Stimulated activated CD8-positive, alpha-beta memory T cell treated with anti-CD3 and anti-CD28 coated beads, Interleukin-7, amount 100 ng/mL, for 4 hours (primary cell): ENCODE results near the gene EYS.

ENCODE experiments used
- DNase-seq, 2 donors: peaks; one replicate each; pipeline ENCODE4 v3.0.0-alpha.2; 2020; ENCODE audit warnings: low read depth in 2 of 2

The EYS gene

GRCh38 chr6:65221153-65221552 lies 485.9 kb downstream of the EYS start:
- no peak for DNase-seq

- no peak for DNase-seq
Measured at GRCh38 chr6:65202738-65203137, 504.3 kb downstream of the EYS start.

- no peak for DNase-seq
Measured at GRCh38 chr6:65199683-65200082, 507.3 kb downstream of the EYS start.

- DNase-seq: no peak
Measured at GRCh38 chr6:65199121-65199520, 507.9 kb downstream of the EYS start.

- no peak for DNase-seq
Measured at GRCh38 chr6:65191471-65191870, 515.6 kb downstream of the EYS start.

GRCh38 chr6:65189236-65189881 lies 517.7 kb downstream of the EYS start:
- DNase-seq: no peak

- no peak for DNase-seq
Measured at GRCh38 chr6:65186826-65187225, 520.2 kb downstream of the EYS start.

- DNase-seq: no peak
Measured at GRCh38 chr6:65182681-65183080, 524.3 kb downstream of the EYS start.

- DNase-seq: no peak
Measured at GRCh38 chr6:65170273-65170672, 536.8 kb downstream of the EYS start.

- no peak for DNase-seq
Measured at GRCh38 chr6:65161661-65162060, 545.4 kb downstream of the EYS start.

- DNase-seq: no peak
Measured at GRCh38 chr6:65157025-65157424, 550.0 kb downstream of the EYS start.

- no peak for DNase-seq
Measured at GRCh38 chr6:65155083-65155482, 551.9 kb downstream of the EYS start.

- no peak for DNase-seq
Measured at GRCh38 chr6:65149841-65150240, 557.2 kb downstream of the EYS start.

GRCh38 chr6:65148839-65149238 lies 558.2 kb downstream of the EYS start:
- DNase-seq: no peak

GRCh38 chr6:65135567-65135966 lies 571.5 kb downstream of the EYS start:
- DNase-seq: no peak

GRCh38 chr6:65126667-65127066 lies 580.4 kb downstream of the EYS start:
- no peak for DNase-seq

- no peak for DNase-seq
Measured at GRCh38 chr6:65123521-65123920, 583.5 kb downstream of the EYS start.

- DNase-seq: no peak
Measured at GRCh38 chr6:65117817-65118409, 589.1 kb downstream of the EYS start.

- DNase-seq: no peak
Measured at GRCh38 chr6:65116326-65116725, 590.7 kb downstream of the EYS start.

- DNase-seq: no peak
Measured at GRCh38 chr6:65113581-65113980, 593.4 kb downstream of the EYS start.

- no peak for DNase-seq
Measured at GRCh38 chr6:65112435-65112834, 594.6 kb downstream of the EYS start.

GRCh38 chr6:65110031-65110430 lies 597.0 kb downstream of the EYS start:
- no peak for DNase-seq

GRCh38 chr6:65098349-65098748 lies 608.7 kb downstream of the EYS start:
- no peak for DNase-seq

- no peak for DNase-seq
Measured at GRCh38 chr6:65091561-65091960, 615.5 kb downstream of the EYS start.
